GM23248 (cell line): ENCODE measurements around the gene ITGAV.

ENCODE experiments used
- EZH2 ChIP-seq: fragments of 200-600 bp; sonication (generic); IDR thresholded peaks from 2 replicates; pipeline ENCODE4 v1.6.1; 2018; ENCODE audit warnings: antibody characterized with exemption, mild to moderate bottlenecking; ENCODE audit not compliant: insufficient read depth, poor library complexity, severe bottlenecking
- EZH2phosphoT487 ChIP-seq: fragments of 200-600 bp; sonication (generic); IDR thresholded peaks from 2 replicates; pipeline ENCODE4 v1.6.1; 2018; ENCODE audit warnings: antibody characterized with exemption, moderate library complexity, mild to moderate bottlenecking, low read depth; ENCODE audit not compliant: insufficient read depth

GRCh38 chr2:186559848-186560247 is 30.0 kb upstream of the ITGAV start:
- no peak for TF ChIP-seq EZH2phosphoT487
- TF ChIP-seq EZH2, result no peak
